22Rv1 (cell line): Measurements from ENCODE around the gene NKG7.

Source experiments
- CTCF ChIP-seq: fragments of 450-650 bp; IDR thresholded peaks from 2 replicates; pipeline ENCODE4 v1.5.1; 2017; ENCODE audit warnings: mild to moderate bottlenecking
- ZFX ChIP-seq: fragments of 450-650 bp; IDR thresholded peaks from 2 replicates; pipeline ENCODE4 v1.6.1; 2017; ENCODE audit warnings: antibody characterized with exemption, borderline replicate concordance

- TF ChIP-seq CTCF: no peak
- no peak for TF ChIP-seq ZFX
Measured at GRCh38 chr19:51354103-51354741, 18.2 kb downstream of the NKG7 start.
